ENCODE results near the gene ENG.

GRCh38 chr9:127873886-127874285 lies 19.4 kb upstream of the ENG start:
- TF ChIP-seq CTCF (IDR thresholded peaks at IDR 0.05) (no peak), POLR2A (IDR thresholded peaks at IDR 0.05) (no peak)

Data from heart left ventricle (tissue), 13 donors.